ENCODE data around the gene COL1A2. TPM values are rescaled to one million over a fixed set of nuclear protein-coding genes. Genes with fewer than 3 reads are reported as not detected.
A peak's percentile ranks its signal among the peaks of the same experiment; 100 is the strongest.

COL1A2 gene
- total RNA-seq, 1 donor from 2014 or later, result 443 TPM

DNA sequence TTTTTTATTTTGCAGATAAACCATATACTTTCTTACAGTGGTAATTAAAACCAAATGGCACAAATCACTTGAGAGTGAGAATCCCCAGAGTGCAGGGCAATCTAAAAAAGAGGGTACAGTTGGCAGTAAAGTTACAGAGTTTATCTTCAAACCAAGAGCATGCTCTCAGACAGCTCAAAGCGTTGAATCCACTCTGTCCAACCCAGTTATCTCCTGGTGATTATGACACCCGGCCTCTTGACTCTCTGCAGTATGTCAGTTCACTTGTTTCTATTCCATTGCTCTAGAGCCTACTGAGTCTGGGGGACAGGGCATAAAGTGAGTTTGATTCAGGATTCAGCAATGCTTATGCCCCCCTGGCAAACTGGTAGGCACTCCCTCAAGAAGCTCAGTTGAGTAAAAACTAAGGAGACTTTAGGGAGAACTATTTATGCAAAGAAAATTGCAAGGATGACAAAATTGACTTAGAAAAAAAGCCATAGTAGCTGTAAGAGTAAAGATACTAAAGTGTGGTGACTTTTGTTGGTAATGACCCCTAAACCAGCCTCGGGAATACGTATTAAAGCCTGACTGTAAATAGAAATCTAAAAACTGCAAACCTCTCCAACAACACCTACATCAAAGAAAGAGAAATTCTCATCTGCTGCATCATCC lies 55.5 kb downstream of the COL1A2 start:
- DNase-seq (ENCODE audit: low spot score) (no peak), ATAC-seq (no peak)
- intact Hi-C loops (cut with DNase I), result no loop called here

GRCh38 chr7:94451187-94451586 lies 56.5 kb downstream of the COL1A2 start:
- no peak for ATAC-seq

GRCh38 chr7:94452239-94452638 lies 57.5 kb downstream of the COL1A2 start:
- ATAC-seq (no peak), DNase-seq (ENCODE audit: low spot score) (no peak)
- intact Hi-C loops (cut with DNase I), result no loop called here

More at GRCh38 chr7:94451187-94451586, 56.5 kb downstream of the COL1A2 start:
- DNase-seq (ENCODE audit: low spot score), result no peak
- intact Hi-C loops (cut with DNase I), result no loop called here

DNA sequence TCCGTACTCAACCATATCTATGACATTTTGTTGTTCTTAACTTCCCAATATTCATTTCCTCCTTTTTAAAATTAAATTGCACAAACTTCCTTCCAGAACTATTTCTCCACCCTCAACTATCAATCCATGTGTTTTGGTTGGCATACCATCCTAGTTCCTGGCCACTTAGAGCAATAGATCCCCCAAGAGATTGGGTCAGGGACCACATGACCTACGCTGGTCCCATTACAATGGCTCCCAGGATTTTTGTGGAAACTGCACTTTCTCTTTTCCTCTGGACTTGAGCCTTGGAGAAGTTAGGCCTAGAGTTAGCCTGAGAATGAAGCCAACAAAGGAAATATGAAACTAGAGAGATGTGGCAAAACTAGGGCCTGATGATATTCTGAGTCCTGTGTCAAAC lies 59.2 kb downstream of the COL1A2 start:
- DNase-seq (ENCODE audit: low spot score) (no peak), ATAC-seq (peak; percentile 77)
- intact Hi-C loops (cut with DNase I), result no loop called here

DNA sequence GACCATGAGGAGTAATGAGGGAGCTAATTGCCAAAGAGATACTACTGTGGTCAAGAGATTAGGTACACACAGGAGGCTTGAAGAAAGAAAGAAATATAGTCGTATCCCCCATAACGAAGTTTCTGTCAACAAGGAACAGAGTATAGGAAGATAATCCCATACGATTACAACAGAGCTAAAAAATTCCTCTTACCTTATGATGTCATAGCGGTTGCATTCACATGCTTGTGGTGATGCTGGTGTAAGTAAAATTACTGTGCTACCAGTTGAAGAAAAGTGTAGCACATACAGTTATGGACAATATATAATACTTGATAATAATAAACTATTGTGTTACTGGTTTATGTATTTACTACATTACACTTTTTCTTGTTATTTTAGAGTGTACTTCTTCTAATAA lies 63.3 kb downstream of the COL1A2 start:
- DNase-seq (ENCODE audit: low spot score) (no peak), ATAC-seq (no peak)
- intact Hi-C loops (cut with DNase I), result no loop called here

- ATAC-seq (no peak), DNase-seq (ENCODE audit: low spot score) (no peak)
- intact Hi-C loops (cut with DNase I), result no loop called here
These were observed 71.8 kb downstream of the COL1A2 start for GRCh38 chr7:94466516-94466915.

- ATAC-seq (no peak), DNase-seq (ENCODE audit: low spot score) (no peak)
- intact Hi-C loops (cut with DNase I), result no loop called here
These were observed 76.9 kb downstream of the COL1A2 start for GRCh38 chr7:94471604-94472003.

DNA sequence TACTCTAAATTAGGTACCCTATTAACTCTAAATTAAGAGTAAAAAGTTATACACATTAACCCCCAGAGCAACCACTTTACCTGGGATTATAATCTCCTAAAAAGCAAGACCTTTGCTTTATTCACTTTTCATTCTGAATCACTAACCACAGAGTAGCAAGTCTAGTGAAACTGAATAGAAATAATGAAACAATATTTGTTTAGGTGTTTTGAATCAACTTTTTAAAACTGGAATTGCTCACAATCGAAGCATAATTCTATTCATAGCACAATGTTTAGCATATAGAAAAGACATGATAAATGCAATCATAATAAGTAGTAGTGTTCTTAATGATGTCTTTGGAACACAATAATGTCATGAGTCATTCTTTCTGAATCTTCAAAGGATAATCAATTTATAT lies 77.9 kb downstream of the COL1A2 start:
- intact Hi-C loops (cut with DNase I), result no loop called here
- ATAC-seq (no peak), DNase-seq (ENCODE audit: low spot score) (no peak)

DNA sequence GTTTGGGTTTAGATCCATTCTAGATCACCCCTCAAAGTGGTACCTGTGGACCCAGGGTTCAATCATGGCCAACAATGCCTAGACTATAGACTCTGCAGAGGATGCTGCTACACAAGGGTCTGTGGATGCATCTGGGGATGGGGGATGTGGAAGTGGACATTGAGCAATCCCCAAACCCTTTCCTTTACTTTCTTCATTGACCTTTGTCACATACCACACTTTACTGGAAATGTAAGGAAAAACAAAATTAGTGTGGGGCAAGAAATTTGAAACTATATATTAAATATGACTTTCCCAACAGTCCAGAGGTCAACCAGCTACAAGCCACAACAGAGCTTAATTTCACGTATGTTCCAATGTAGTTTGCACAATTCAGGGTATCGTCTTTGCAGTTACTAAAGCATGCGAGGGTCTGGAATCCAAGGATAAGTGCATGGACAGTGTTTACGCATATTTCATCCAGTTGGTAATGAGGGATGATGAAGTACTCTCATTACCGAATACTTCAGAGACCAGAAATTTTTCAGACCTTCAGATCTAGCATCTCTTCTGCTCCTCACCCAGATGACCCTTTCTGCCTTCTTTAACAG lies 81.7 kb downstream of the COL1A2 start:
- ATAC-seq (no peak), DNase-seq (ENCODE audit: low spot score) (no peak)
- intact Hi-C loops (cut with DNase I), result no loop called here

DNA sequence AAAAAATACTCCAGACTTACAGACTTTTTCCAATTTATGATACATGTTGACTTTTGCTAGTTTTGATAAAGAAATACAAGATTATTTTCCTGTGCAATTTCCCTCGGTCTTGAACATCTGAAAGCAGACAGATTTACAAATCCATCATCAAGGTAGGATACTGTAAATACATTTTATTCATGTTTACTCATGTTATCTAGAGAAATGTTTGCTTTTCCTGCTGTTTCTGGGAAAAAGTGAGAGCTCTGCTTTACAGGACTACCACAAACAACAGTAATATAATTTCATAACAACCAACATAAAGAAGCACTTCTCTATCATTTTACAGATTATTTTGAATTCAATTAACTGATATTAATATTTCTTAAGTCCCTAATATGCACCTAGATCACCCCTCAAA lies 83.2 kb downstream of the COL1A2 start:
- ATAC-seq (no peak), DNase-seq (ENCODE audit: low spot score) (no peak)
- intact Hi-C loops (cut with DNase I), result no loop called here

- DNase-seq (ENCODE audit: low spot score) (no peak), ATAC-seq (no peak)
- intact Hi-C loops (cut with DNase I), result no loop called here
These were observed 84.0 kb downstream of the COL1A2 start for GRCh38 chr7:94478648-94479214.

Other genes starting within 250 kb of the COL1A2 start
- gene CASD1, start 114.9 kb downstream of the COL1A2 start, total RNA-seq, result 37.1 TPM

All from sciatic nerve (tissue), 2 donors.